NB4 (cell line): ENCODE data around the gene NCK2.

Experiments used
- CTCF ChIP-seq: IDR thresholded peaks from one replicate; pipeline ENCODE4 v1.5.1; 2012; ENCODE audit warnings: low read depth, low read length
- MAX ChIP-seq: IDR thresholded peaks from 2 replicates; pipeline ENCODE4 v1.6.1; 2011; ENCODE audit warnings: low read depth, low read length
- MYC ChIP-seq: IDR thresholded peaks from 2 replicates; pipeline ENCODE4 v1.6.1; 2011; ENCODE audit warnings: low read depth, low read length
- POLR2A ChIP-seq: IDR thresholded peaks from 2 replicates; pipeline ENCODE4 v1.6.1; 2011; ENCODE audit warnings: mild to moderate bottlenecking; ENCODE audit not compliant: insufficient read length; ENCODE audit errors: extremely low read depth

- TF ChIP-seq CTCF (no peak), POLR2A (no peak), MYC (no peak), MAX (no peak)
Observed at GRCh38 chr2:105886029-105886454, 141.3 kb downstream of the NCK2 start.
